ENCODE measurements around the gene GYPB.
"Not testable (repeated sequence)": the region's sequence is repeated elsewhere in the genome, so short reads cannot be mapped to it uniquely, and the experiment has no call there.

The GYPB gene

DNA sequence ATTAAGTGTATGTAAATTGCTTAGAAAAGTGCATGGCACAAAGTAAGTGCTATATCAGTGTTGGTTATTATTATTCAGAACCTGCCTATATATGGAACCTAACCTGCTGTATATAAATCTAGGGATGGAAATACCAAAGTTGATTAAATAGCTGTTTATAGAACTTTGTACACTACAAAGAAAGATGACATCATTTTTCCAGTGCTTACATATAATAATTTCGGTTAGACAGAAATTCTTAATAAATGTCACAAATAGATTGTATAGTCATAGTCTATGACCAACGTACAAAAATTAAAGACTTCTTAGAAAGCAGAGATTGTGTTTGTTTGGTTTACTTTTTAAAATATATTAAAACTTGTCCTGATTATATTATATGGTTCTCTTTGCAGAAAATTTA lies 4.4 kb downstream of the GYPB start:
- DNase-seq (ENCODE audit: low read depth), result no peak

DNA sequence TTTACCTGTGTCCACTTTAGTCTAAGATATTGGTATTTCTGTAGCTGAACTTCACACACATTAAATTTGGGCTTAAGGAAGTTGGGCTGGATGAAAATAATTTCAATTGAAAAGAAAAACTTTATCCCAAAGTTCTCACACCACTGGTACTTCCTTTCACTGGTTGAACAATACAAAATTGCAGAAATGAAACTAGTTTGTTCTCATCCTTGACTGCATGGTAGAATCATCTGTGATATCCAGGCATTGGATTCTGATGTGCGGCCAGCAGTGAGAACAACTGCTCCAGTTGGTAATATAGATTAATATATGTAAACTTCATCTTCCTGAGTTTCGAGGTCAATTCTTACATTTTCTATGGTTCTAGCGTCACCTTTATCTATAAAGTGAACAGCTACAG lies 10.6 kb downstream of the GYPB start:
- DNase-seq (ENCODE audit: low read depth), result not testable (repeated sequence)

DNA sequence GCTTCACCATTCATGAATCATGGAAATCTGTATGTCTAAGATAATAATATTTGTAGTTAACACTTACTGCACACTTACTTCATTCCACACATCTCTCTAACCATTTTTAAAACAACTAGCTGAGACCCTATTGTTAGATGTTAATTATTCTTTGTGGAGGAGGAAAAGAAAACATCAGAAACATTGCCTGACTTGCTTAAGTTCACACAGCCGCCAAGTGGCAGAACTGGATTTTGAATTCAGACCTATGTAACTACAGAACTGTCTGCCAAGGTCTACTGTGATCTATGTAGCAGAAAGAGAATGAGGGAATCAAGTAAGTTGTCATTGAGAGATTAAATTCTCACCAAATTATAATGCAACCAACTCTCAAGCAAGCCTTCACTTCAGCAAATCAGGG lies 11.2 kb downstream of the GYPB start:
- not testable (repeated sequence) for DNase-seq (ENCODE audit: low read depth)

DNA sequence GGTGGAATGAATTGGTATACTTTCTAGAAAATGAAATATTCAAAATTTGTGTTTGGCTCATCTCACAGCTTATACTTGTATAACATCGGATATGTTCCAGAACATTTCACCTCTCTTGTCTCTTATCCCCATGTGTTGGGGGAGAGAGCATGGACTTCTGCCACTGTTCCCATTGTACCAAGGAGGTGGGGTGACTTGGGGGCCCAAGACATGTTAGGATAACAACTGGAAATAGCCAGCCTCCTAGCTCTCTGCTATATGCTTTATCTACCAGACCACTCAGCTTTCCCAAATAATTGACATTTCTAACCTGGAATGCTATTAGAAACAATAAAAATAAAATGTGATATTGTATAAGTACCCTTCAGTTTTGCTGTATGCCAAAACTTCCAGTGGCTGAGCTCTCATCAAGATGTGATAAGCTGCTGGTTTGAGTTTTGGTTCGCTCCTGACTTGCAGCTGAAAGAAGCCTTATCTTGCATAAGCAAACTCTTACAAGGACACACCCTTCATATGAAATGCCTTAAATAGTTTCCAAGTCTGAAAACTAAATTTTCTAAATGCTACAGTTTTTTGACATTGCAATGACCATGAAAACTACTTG lies 12.9 kb downstream of the GYPB start:
- not testable (repeated sequence) for DNase-seq (ENCODE audit: low read depth)

DNA sequence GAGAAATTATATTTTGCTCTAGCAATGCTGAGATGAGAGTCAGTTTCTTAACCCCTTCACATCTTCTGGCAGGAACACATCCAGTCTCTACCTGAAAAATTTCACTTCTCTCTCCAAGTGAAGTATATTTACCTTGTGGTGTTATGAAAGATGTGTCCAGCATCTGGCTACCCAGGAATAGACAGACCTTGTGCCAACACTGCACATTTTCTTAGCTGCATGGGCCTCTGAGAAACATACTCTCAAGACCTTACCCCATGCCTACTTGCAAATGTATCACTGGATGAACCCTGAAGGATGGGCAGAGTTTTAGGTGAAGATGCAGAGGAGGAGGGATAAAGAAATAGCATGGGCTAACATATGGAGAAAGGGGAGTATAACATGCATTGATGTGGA lies 13.6 kb downstream of the GYPB start:
- not testable (repeated sequence) for DNase-seq (ENCODE audit: low read depth)

DNA sequence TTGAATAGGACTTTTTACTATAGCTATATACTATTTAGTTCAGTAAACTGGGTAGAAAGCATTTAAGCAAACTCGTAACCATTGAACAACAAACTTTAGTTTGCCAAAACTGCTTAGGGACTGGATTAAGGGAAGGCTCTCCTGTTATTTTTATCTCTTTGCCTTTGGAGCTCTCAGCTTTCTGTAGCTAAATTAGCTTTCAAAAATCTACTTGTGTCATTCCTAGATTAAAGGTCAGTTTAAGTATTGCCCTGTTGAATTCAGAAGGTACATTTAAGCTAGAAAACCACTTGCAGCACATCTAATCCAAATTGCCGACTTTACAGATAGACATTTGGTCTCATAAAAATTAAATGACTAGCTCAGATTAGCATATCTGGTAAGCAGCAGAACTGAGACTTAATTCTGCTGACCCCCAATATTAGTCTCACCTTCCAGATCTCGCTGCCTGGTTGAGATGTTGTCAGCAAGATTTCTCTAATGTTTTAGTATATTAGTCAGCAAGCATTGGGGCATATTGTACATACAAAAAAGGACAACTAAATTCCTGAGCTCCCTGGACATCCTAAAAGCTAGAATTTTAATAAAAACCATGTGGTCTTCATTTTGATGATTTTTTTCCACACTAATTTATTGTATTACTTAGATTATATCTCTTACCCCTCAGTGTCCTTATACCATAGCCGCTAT lies 14.2 kb downstream of the GYPB start:
- not testable (repeated sequence) for DNase-seq (ENCODE audit: low read depth)

DNA sequence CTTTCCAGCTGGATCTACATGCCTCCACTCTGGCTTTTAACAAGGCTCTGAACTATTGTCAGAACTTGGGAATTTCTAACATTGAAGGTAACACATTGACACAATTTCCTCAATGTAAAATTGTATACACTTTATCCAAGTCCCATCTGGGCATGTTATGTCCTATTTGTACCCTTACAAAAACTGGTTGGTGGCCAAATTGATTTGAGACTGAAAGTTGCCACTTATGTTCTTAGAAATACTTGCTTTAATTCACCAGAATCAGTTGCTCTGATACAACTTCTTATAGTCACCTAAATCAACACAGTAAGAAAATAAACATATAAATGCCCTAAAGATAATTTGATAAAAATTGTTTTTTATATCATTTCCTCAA lies 15.3 kb downstream of the GYPB start:
- not testable (repeated sequence) for DNase-seq (ENCODE audit: low read depth)

DNA sequence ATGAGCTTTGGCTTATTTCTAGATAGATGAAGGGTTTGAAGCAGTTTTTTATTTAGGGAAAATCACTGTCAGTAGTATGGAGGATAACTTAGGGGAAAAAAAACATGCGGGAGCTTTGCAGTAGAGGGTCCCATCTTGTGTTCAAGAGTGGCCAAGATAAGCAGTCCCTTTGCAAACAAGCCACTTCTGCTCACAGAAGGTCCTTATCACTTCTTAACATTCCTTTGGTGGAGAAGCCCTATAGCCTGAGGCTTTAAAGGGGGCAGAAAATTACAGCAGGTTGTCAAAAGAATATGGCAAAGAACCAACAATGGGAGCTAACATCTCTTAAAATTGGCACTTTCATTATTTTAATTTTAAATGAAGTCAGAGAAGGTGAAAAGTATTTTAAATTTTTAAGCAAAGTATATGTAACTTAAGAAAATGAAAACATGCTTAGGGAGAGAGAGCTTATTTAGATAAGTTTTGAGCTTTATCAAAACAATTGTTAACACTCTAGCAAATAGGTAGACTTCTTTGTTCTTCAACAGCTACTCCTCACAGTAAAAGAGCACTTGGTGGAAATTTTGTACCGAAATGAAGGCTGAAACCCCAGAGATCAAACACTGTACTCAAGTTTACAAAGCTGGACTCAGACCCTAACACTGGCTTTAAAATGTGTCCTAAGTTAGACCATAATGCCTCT lies 15.8 kb downstream of the GYPB start:
- not testable (repeated sequence) for DNase-seq (ENCODE audit: low read depth)

DNA sequence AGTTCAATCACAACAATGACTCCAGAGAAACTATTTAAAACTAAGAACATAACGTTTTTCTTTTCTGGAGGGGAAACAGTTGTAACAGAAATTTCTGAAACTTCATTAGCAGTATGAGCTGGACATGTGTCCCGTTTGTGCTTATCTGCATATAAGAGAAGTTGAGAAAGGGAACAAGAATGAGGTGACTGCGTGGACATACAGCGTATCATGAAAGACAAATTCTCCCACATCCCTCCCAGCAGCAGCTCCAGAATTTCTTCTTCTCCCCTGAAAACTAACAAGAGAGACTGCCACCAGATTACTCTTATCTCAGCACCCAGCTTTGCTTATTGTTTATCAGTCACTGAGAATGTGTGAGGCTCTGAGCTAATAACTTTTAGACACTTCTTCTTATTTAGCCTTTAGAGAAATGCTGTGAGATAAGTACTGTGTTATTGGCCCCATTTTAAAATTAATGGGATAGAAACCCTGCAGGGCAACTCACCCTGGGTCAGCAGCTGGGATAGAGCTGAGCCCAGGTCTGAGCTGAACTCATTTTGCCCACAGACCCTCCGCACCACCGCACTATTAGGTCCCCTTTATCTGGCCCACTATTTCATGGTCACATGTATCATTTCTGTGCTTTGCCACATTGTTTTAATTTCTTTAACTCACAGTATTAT lies 18.7 kb downstream of the GYPB start:
- not testable (repeated sequence) for DNase-seq (ENCODE audit: low read depth)

DNA sequence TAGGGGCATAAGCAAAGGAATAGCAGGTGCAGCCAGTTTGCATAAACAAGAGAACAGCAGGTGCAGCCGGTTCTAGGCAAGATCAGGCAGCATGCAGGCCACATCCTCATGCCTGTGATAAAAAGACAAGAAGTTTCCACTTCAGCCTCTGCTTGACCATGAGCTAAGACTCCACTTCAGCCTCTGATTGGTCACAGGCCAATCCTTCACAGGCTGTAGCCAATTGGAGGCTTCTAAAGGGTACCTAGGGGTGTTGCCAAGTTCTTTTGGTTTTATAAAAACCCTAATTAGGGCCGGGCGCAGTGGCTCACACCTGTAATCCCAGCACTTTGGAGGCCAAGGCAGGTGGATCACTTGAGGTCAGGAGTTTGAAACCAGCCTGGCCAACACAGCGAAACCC lies 23.0 kb downstream of the GYPB start:
- not testable (repeated sequence) for DNase-seq (ENCODE audit: low read depth)

DNA sequence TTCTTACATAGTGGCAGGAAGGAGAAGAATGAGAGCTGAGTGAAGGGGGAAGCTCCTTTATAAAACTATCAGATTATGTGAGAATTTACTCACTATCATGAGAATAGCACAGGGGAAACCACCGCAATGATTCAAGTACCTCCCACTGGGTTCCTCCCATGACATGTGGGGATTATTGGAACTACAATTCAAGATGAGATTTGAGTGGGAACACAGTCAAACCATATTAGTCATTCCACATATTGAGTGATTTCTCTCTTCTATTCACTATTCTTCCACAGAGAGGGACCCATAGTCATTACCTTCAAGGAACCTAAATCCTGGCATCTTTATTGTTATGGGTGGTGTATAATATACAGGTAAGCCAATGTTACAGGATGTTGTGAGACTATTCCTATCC lies 27.4 kb downstream of the GYPB start:
- DNase-seq (ENCODE audit: low read depth), result not testable (repeated sequence)

DNA sequence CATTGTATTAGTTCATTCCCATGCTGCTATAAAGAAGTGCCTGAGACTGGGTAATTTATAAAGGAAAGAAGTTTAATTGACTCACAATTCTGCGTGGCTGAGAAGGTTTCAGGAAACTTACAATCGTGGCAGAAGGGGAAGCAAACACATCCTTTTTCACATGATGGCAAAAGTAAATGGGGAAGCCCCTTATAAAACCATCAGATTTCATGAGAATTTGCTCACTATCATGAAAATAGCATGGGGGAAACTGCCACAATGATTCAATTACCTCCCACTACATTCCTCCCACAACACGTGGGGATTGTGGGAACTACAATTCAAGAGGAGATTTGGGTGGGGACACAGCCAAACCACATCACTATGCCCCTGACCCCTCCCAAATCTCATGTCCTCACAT lies 28.5 kb downstream of the GYPB start:
- DNase-seq (ENCODE audit: low read depth), result not testable (repeated sequence)

DNA sequence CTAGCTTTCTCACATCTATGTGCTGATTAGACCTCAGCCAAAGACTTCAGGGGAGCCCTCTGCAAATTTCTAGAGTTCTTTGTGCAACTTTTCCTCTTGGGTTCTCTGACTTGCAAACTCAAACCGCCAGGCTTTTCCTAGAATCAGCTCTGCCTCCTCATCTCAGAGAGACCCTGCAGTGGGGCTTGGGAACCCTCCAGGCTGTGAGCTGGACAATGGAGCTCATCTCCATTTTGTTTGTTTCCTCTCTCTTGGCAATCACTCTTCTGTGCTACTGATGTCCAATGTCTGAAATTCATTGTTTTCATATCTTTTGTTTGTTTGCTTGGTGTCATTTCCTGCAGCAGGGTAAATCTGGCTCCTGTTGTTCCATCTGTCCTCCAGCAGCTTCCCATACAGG lies 33.0 kb downstream of the GYPB start:
- DNase-seq (ENCODE audit: low read depth), result no peak

DNA sequence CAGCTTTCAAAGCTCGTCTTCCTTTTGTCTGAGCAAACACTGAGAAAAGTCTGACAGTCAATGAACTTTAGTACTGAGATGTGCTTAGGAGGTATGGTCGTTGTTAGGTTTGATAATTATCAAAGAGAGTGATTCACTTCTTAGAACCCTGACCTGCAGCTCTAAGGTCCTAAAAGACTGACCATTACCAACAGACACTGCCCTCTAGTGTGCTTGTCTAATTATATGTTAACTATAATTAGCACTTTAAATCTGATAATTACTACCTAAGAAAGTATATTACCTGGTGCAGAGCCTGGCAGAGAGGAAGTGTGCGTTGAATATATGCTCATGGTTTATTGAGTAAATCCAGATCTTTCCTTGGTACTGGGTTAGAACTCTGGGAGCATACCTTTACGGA lies 38.4 kb downstream of the GYPB start:
- not testable (repeated sequence) for DNase-seq (ENCODE audit: low read depth)

DNA sequence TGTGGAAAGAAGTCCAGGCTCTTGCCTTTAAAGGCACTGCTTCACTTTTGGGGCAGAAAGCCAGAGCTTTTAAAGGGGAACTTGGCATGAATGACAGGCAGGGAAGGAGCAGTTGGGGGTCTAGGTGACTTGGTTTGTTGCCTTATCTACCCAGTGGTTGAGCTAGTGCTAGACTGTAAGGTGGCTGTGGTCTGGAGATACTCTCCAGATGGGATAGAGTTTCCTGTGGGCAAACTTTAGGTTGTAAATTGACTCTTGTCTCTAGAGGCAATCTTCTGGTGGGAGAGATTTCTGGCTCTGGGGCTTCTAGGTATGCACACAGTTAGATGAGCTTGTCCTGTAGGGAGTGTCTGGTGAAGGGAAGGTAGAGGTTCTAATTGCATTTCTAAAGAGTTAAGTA lies 43.7 kb downstream of the GYPB start:
- not testable (repeated sequence) for DNase-seq (ENCODE audit: low read depth)

DNA sequence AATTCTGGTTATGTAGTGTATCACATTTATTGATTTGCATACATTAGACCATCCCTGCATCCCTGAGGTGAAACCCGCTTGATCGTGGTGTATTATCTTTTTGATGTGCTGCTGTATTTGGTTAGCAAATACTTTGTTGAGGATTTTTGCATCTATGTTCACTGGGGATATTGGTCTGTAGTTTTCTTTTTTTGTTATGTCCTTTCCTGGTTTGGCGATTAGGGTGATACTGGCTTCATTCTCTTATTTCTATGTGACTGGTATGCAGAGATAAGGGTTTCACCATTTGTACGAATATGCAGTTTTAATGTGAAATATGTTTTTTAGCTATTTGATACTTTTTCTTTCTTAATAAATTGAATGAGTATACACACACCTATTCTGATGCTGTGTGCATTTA lies 45.2 kb downstream of the GYPB start:
- DNase-seq (ENCODE audit: low read depth), result not testable (repeated sequence)

DNA sequence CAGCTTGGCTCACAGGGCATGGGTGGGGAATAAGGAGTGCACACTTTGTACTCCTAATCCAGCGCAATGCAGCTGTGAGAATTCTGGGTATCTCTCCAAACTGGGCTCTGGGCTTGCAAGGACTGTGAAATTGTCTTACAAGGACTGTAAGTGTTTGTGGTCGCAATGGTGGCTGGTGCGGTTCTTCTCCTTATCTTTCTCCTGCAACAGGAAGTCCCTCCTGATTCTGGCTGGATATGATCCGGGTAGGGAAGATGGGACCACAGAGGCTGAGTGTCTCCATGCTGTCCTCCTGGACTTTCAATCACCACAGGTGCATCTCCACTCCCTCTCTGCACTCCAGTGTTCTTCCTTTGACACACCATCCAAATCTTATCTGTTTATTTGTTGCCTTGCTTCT lies 58.1 kb downstream of the GYPB start:
- DNase-seq (ENCODE audit: low read depth), result no peak

DNA sequence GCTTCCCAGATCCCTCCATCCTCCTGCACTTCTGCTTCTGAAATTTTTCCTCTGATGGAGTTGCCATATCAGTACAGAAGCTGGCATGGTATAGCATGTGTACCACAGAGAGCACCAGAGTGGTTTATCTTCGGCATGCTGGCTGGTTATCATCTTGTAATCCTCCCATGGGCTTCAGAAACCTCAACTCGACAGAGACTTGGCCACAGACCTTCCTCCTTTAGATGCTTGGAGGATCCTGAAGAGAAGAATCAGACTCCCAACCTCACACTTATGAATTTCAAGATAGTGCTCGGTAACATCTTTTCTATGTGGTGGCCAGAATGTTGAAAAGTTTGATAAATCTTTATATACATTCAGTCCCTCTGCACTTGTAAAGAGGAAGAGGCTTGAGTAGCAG lies 63.9 kb downstream of the GYPB start:
- DNase-seq (ENCODE audit: low read depth), result not testable (repeated sequence)

DNA sequence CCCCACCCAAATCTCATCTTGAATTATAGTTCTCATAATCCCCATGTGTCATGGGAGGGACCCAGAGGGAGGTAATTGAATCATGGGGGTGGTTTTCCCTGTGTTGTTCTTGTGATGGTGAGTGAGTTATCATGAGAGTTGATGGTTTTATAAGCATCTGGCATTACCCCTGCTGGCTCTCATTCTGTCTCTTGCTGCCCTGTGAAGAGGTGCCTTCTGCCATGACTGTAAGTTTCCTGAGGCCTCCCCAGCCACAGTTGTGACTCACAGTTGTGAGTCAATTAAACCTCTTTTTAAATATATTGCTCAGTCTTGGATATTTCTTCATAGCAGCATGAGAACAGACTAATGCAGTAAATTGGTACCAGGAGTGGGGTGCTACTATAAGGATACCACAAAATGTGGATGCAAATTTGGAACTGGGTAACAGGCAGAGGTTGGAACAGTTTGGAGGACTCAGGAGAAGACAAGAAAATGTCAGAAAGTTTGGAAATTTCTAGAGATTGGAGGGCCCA lies 67.7 kb downstream of the GYPB start:
- not testable (repeated sequence) for DNase-seq (ENCODE audit: low read depth)

DNA sequence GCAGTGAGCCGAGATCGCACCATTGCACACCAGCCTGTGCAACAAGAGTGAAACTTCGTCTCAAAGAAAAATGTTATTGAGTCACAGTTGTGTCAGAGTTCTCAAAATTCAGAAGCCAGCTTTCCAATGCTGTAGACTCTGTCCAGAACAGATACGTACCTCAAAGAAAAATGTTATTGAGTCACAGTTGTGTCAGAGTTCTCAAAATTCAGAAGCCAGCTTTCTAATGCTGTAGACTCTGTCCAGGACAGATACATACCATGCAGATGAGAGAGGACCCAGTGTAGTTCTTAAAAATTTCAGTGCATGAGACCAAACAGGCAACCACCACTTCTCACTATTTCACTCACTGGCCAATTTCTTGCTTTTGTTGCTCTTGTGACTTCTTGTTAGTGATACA lies 68.2 kb downstream of the GYPB start:
- not testable (repeated sequence) for DNase-seq (ENCODE audit: low read depth)

DNA sequence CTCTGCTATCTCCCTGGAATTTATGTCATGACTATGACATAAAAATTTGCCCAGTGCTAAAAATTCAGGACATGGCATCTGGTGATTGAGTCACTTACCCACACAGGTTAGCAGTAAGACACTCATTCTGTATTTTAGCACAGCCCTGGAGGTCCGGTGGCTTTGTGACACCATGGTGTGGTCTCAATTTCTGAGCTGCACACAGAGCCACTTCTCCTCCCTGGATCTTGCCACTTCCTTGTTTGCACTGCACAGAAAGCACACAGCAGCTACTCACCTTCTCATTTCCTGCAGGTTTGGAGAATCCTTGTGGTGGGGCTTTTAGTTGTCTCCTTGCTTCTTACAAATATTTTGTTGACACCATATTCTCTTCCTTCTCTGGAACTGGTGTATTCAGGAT lies 69.0 kb downstream of the GYPB start:
- not testable (repeated sequence) for DNase-seq (ENCODE audit: low read depth)

DNA sequence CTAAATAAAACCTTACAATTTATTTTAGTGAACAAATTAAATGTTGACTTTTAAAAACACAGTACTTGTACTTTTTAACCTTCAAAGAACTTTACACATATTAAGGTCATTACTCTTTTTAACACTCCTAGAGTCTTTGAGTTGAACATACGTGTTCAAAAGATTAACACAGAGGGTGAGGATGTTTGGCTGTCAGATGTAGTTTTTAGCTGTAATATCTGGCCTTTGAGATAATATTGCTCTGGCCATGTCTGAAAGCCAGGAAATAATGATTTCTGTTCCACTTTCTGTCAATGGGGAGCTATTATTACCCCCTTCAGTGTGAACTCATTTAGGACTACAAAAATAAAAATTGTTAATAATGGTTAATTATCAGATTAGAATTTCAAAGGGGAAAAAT lies 71.7 kb downstream of the GYPB start:
- not testable (repeated sequence) for DNase-seq (ENCODE audit: low read depth)

Measured in stimulated activated CD4-positive, alpha-beta T cell treated with anti-CD3 and anti-CD28 coated beads, Interleukin-2, amount 100 ng/mL, for 4 hours (primary cell).